ENCODE measurements around the gene GRIN2A.
"Not testable (repeated sequence)": the region's sequence is repeated elsewhere in the genome, so short reads cannot be mapped to it uniquely, and the experiment has no call there.

GRIN2A gene

GRCh38 chr16:9898124-9898523 is 284.1 kb downstream of the GRIN2A start:
- no peak for ATAC-seq

GRCh38 chr16:9895817-9896216 is 286.4 kb downstream of the GRIN2A start:
- TF ChIP-seq CSDC2 (CRISPR knock-in tag; IDR thresholded peaks at IDR 0.05) (no peak), ZNF8 (CRISPR knock-in tag; IDR thresholded peaks at IDR 0.05) (no peak), POU6F1 (CRISPR knock-in tag; IDR thresholded peaks at IDR 0.05; ENCODE audit: borderline replicate concordance, low read depth) (no peak), ZFP3 (CRISPR knock-in tag; IDR thresholded peaks at IDR 0.05) (no peak), ISL1 (CRISPR knock-in tag; IDR thresholded peaks at IDR 0.05) (no peak), OSR1 (CRISPR knock-in tag; IDR thresholded peaks at IDR 0.05) (no peak), TOX (CRISPR knock-in tag; IDR thresholded peaks at IDR 0.05; ENCODE audit: borderline replicate concordance) (no peak), PPARA (CRISPR knock-in tag; IDR thresholded peaks at IDR 0.05; ENCODE audit: borderline replicate concordance) (no peak), ZNF70 (CRISPR knock-in tag; IDR thresholded peaks at IDR 0.05) (no peak)
- no peak for ATAC-seq

More at GRCh38 chr16:9898124-9898523, 284.1 kb downstream of the GRIN2A start:
- no peak for TF ChIP-seq PPARA (CRISPR knock-in tag; IDR thresholded peaks at IDR 0.05; ENCODE audit: borderline replicate concordance)
- TF ChIP-seq ZNF565 (CRISPR knock-in tag; conservative IDR thresholded peaks at IDR 0.05; ENCODE audit: low read depth): no peak
- no peak for TF ChIP-seq ZFP30 (CRISPR knock-in tag; IDR thresholded peaks at IDR 0.05)
- TF ChIP-seq ZFP3 (CRISPR knock-in tag; IDR thresholded peaks at IDR 0.05): no peak
- no peak for TF ChIP-seq BACH2 (CRISPR knock-in tag; IDR thresholded peaks at IDR 0.05; ENCODE audit: borderline replicate concordance)
- TF ChIP-seq POU6F1 (CRISPR knock-in tag; IDR thresholded peaks at IDR 0.05; ENCODE audit: borderline replicate concordance, low read depth): no peak
- no peak for TF ChIP-seq RARB (CRISPR knock-in tag; IDR thresholded peaks at IDR 0.05)
- TF ChIP-seq GLIS3 (CRISPR knock-in tag; IDR thresholded peaks at IDR 0.05): no peak
- TF ChIP-seq PATZ1 (CRISPR knock-in tag; IDR thresholded peaks at IDR 0.05; ENCODE audit: borderline replicate concordance): no peak
- TF ChIP-seq OSR1 (CRISPR knock-in tag; IDR thresholded peaks at IDR 0.05): no peak
- TF ChIP-seq CSRNP3 (CRISPR knock-in tag; IDR thresholded peaks at IDR 0.05): no peak

- no peak for TF ChIP-seq CSRNP3 (CRISPR knock-in tag; IDR thresholded peaks at IDR 0.05)
- no peak for TF ChIP-seq ZNF565 (CRISPR knock-in tag; conservative IDR thresholded peaks at IDR 0.05; ENCODE audit: low read depth)
- TF ChIP-seq SNAI2 (CRISPR knock-in tag; IDR thresholded peaks at IDR 0.05): no peak
- TF ChIP-seq ZNF70 (CRISPR knock-in tag; IDR thresholded peaks at IDR 0.05): no peak
- no peak for ATAC-seq
Observed at GRCh38 chr16:9885876-9886275, 296.4 kb downstream of the GRIN2A start.

- ATAC-seq: no peak
- TF ChIP-seq BACH2 (CRISPR knock-in tag; IDR thresholded peaks at IDR 0.05; ENCODE audit: borderline replicate concordance) (no peak), POU6F1 (CRISPR knock-in tag; IDR thresholded peaks at IDR 0.05; ENCODE audit: borderline replicate concordance, low read depth) (no peak), ZC3H10 (CRISPR knock-in tag; IDR thresholded peaks at IDR 0.05) (no peak), ZNF8 (CRISPR knock-in tag; IDR thresholded peaks at IDR 0.05) (no peak), GLIS3 (CRISPR knock-in tag; IDR thresholded peaks at IDR 0.05) (no peak), CSRNP3 (CRISPR knock-in tag; IDR thresholded peaks at IDR 0.05) (no peak), PPARA (CRISPR knock-in tag; IDR thresholded peaks at IDR 0.05; ENCODE audit: borderline replicate concordance) (no peak), CREB5 (CRISPR knock-in tag; IDR thresholded peaks at IDR 0.05; ENCODE audit: low read depth) (no peak), TOX (CRISPR knock-in tag; IDR thresholded peaks at IDR 0.05; ENCODE audit: borderline replicate concordance) (no peak)
Observed at GRCh38 chr16:9885467-9885866, 296.8 kb downstream of the GRIN2A start.

GRCh38 chr16:9875981-9876380 is 306.2 kb downstream of the GRIN2A start:
- not testable (repeated sequence) for ATAC-seq

Data from SK-N-SH treated with all-trans-retinoic acid at 6 μM for 48 hours (cell line).